Measurements from ENCODE around the gene LMNTD1. TPM values are rescaled to one million over a fixed set of nuclear protein-coding genes. Genes with fewer than 3 reads are reported as not detected.

The LMNTD1 gene
- total and polyA plus RNA-seq, 10 of the 15 experiments (the other 5 are each of a cell fraction or from before 2014, with no cell fraction given): not detected

DNA sequence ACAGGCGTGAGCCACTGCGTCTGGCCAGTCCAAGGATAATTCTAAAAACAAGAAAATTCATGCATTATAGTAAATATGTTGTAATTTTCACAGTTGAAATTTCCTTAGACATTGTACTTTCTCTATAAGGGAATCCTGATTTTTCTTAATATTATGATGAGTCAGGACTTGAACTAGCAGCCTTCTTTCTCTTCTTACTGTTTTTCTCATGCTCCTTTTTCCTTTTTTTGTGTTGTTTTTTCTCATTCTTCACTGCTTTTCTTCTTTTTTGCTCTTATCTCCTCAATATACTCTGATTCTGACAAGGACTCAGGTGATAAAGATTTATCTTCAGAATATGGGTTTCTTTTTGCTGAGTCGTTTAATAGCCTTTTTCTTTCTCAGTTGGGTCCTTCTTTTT is 117.7 kb downstream of the LMNTD1 start (continued):
- no peak for TF ChIP-seq GABPA (IDR thresholded peaks at IDR 0.05; ENCODE audit: low read depth)
- no peak for TF ChIP-seq CHD1 (IDR thresholded peaks at IDR 0.05; ENCODE audit: low read depth, low read length)
- no peak for TF ChIP-seq RUNX3 (IDR thresholded peaks at IDR 0.05; ENCODE audit: low read length)
- TF ChIP-seq JUND (IDR thresholded peaks at IDR 0.05; ENCODE audit: low read depth, low read length): no peak
- TF ChIP-seq NFYA (IDR thresholded peaks at IDR 0.05; ENCODE audit: borderline replicate concordance, low read depth, low read length): no peak
- TF ChIP-seq CREB1 (IDR thresholded peaks at IDR 0.05; ENCODE audit: low read depth): no peak
- TF ChIP-seq HDGF (IDR thresholded peaks at IDR 0.05): no peak
- no peak for TF ChIP-seq MYB (IDR thresholded peaks at IDR 0.05; ENCODE audit: borderline replicate concordance, low read depth, low read length)

DNA sequence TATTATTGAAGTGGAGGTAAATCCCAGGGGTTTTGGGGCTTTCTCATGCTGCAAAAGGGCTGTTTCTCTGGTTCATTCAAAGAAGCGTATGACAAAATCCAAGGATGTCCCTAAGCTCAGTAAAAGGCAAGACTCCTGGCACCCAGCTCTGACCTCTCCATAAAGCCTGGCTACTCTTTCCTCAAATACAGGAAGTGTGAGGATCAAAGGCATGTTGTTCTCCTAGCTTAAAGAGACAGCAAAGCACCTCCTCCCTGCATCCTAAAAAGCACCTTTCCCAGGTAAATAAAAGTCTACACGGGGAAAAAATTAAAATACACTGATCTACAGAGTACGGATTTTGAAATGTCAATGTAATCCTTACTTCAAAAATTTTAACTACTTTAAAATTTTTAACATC is 118.6 kb downstream of the LMNTD1 start:
- no peaks in the 10 kb centered on the region for H3K9me3 ChIP-seq (replicated peaks; ENCODE audit: control insufficient read depth, insufficient read depth, low read length)
- in situ Hi-C loops (cut with MboI) (no loop called here), intact Hi-C loops (cut with micrococcal nuclease; ENCODE audit: unreplicated experiment) (no loop called here)
- RAD21 ChIA-PET (ENCODE audit: unreplicated experiment): interaction anchor here (0.5 to 2.5 kb wide), 2 partner anchors 277 to 583 kb away, joined by 3 to 6 read pairs; no protein-coding TSS in a partner anchor
- POLR2A ChIA-PET: no interaction called here
- no peaks in the 10 kb centered on the region for H3K79me2 ChIP-seq (ENCODE audit: control insufficient read depth, insufficient read depth, low read length)
- H4K20me1 ChIP-seq (ENCODE audit: control insufficient read depth, insufficient read depth): no peaks in the 10 kb centered on the region
- H3K4me1 ChIP-seq (ENCODE audit: control insufficient read depth, insufficient read depth, low read length): no peaks in the 10 kb centered on the region
- no peaks in the 10 kb centered on the region for H3K27me3 ChIP-seq (replicated peaks in 1 of 2; ENCODE audit: control insufficient read depth in 2 of 2, insufficient read depth in 2 of 2, low read length in 1 of 2)
- SMC1A ChIA-PET (ENCODE audit: uncharacterized antibody, unreplicated experiment): interaction anchor here (0.8 to 1.7 kb wide), 4 partner anchors 9 to 587 kb away, joined by 3 to 6 read pairs (median 4); no protein-coding TSS in a partner anchor
- no peak for DNase-seq (ENCODE audit: low read depth, low spot score)
- H2AFZ ChIP-seq (ENCODE audit: control insufficient read depth, low read depth, low read length): no peak overlapping the region
- H3K9ac ChIP-seq (ENCODE audit: control insufficient read depth, insufficient read depth, low read length): no peak overlapping the region
- no peak overlapping the region for H3K4me2 ChIP-seq (ENCODE audit: control insufficient read depth, insufficient read depth)
- H3K27ac ChIP-seq (ENCODE audit: control insufficient read depth, insufficient read depth): no peak overlapping the region
- FAIRE-seq: no peak
- H3K36me3 ChIP-seq (ENCODE audit: control insufficient read depth in 2 of 2, insufficient read depth in 2 of 2, low read length in 1 of 2): no peaks in the 10 kb centered on the region
- no peak overlapping the region for H3K4me3 ChIP-seq
- CTCF ChIA-PET: interaction anchor here (0.7 to 3.2 kb wide), 5 partner anchors 12 to 594 kb away, joined by 4 to 16 read pairs (median 11); no protein-coding TSS in a partner anchor
- no peak for ATAC-seq
- TF ChIP-seq RCOR1 (conservative IDR thresholded peaks at IDR 0.05; ENCODE audit: low read depth, low read length): no peak
- TF ChIP-seq, protein P1, sequence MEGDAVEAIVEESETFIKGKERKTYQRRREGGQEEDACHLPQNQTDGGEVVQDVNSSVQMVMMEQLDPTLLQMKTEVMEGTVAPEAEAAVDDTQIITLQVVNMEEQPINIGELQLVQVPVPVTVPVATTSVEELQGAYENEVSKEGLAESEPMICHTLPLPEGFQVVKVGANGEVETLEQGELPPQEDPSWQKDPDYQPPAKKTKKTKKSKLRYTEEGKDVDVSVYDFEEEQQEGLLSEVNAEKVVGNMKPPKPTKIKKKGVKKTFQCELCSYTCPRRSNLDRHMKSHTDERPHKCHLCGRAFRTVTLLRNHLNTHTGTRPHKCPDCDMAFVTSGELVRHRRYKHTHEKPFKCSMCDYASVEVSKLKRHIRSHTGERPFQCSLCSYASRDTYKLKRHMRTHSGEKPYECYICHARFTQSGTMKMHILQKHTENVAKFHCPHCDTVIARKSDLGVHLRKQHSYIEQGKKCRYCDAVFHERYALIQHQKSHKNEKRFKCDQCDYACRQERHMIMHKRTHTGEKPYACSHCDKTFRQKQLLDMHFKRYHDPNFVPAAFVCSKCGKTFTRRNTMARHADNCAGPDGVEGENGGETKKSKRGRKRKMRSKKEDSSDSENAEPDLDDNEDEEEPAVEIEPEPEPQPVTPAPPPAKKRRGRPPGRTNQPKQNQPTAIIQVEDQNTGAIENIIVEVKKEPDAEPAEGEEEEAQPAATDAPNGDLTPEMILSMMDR (IDR thresholded peaks at IDR 0.05 in 2 of 3, conservative IDR thresholded peaks at IDR 0.05 in 1 of 3; ENCODE audit: control insufficient read depth in 2 of 3, extremely low read depth in 1 of 3, insufficient read depth in 1 of 3, low read depth in 3 of 3, low read length in 3 of 3): no peak
- 45% methylated on average over 3 of the region's 3 CpGs for WGBS (ENCODE audit: insufficient coverage, insufficient replicate concordance, low lambda C conversion rate, missing lambda C conversion rate)
- no TSS peak for BruUV-seq (replicated peaks)

Data from GM12878 (cell line).